Epithelial cell of esophagus (primary cell): ENCODE data around the gene ESPN.
"Not testable (repeated sequence)": the region's sequence is repeated elsewhere in the genome, so short reads cannot be mapped to it uniquely, and the experiment has no call there.

Experiments
- DNase-seq: peaks from one replicate; pipeline ENCODE4 v3.0.0; 2010; ENCODE audit warnings: low read depth
- H3K4me3 ChIP-seq: 2 replicates; pipeline ENCODE4 v1.5.1; 2011; ENCODE audit warnings: mild to moderate bottlenecking, low read length, control low read depth
- CTCF ChIP-seq: IDR thresholded peaks from 2 replicates; pipeline ENCODE4 v1.5.1; 2011; ENCODE audit warnings: low read depth, mild to moderate bottlenecking, low read length, control low read depth, inconsistent platforms; ENCODE audit not compliant: insufficient read depth; ENCODE audit errors: missing control alignments

ESPN gene

GRCh38 chr1:6491480-6491962 lies 66.9 kb downstream of the ESPN start, which contains the start of gene PLEKHG5:
Gene PLEKHG5, minus strand, starts transcription at chr1:6491667. Its CDS starts 14,096 bp downstream, at chr1:6477571.
- peak within 1 kb of the TSS; percentile 99 for H3K4me3 ChIP-seq
- DNase-seq: peak; percentile 99
- no peak for TF ChIP-seq CTCF

- peak overlapping the region; percentile 99 for H3K4me3 ChIP-seq
- TF ChIP-seq CTCF: no peak
- no peak for DNase-seq
Measured at GRCh38 chr1:6491966-6492365, 67.4 kb downstream of the ESPN start.

- DNase-seq, H3K4me3 ChIP-seq: not testable (repeated sequence)
Measured at GRCh38 chr1:6493834-6494223, 69.3 kb downstream of the ESPN start.

- no peak overlapping the region for H3K4me3 ChIP-seq
- DNase-seq: no peak
- TF ChIP-seq CTCF: no peak
Measured at GRCh38 chr1:6494627-6495026, 70.1 kb downstream of the ESPN start.

GRCh38 chr1:6495041-6495441 lies 70.5 kb downstream of the ESPN start:
- TF ChIP-seq CTCF: no peak
- DNase-seq: peak; percentile 32
- no peak overlapping the region for H3K4me3 ChIP-seq

GRCh38 chr1:6495540-6496364 lies 71.2 kb downstream of the ESPN start:
- peak overlapping the region; percentile 68 for H3K4me3 ChIP-seq
- no peak for DNase-seq
- TF ChIP-seq CTCF: no peak

GRCh38 chr1:6496365-6496721 lies 71.8 kb downstream of the ESPN start:
- TF ChIP-seq CTCF: no peak
- no peak for DNase-seq
- peak overlapping the region; percentile 68 for H3K4me3 ChIP-seq
